Activated naive CD4-positive, alpha-beta T cell treated with Interleukin-2 at 50 U/mL for 16 hours (primary cell): Measurements from ENCODE around the gene POU2F1.

Source experiments
- DNase-seq: peaks from one replicate; pipeline ENCODE4 v3.0.0-alpha.2; 2020

Gene POU2F1

DNA sequence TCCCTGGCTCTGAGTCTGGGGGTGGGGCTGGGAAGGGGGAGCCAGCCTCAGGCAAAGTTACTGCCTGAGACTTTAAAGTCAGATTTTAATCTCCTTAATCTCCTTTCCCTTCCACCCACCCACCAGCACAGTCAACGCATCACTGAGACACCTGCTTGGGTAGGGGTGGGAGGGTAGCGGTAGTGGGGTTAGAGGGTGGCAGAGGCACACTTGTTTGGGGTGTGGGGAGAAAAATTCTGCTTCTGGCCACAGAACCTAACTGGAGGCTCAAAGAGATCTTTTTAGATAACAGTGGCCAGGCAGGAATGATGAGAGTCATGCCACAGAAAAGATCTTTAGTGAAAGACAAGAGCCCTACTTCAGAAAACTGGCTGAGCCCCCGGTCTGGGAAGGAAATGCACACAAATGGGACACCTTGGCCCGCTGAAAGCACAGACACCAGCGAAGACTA lies 253.5 kb downstream of the POU2F1 start:
- peak; percentile 64 for DNase-seq

DNA sequence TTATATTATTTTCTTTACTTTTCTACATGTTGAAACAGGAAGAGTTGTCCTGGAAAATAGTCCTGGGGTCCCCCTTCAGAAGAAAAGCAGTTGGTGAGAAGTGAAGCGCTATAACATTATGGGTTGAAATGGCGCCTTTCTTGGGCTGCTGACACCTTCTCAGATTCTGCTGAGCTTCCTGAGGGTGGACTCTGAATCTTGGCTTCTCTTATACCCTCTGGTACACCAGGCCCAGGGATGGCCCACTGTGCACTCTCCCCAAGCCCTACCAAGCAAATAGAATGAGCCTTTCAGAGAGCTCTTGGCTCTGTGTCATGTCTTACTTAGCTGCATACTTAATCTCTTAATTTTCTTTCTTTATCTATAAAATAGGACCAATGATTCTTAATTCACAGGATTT lies 255.4 kb downstream of the POU2F1 start:
- DNase-seq = no peak
